Measurements from ENCODE around the gene ARHGAP26.

- TF ChIP-seq EZH2 (IDR thresholded peaks at IDR 0.05; ENCODE audit: borderline replicate concordance, low read depth, low read length, severe bottlenecking) (no peak), POLR2A (IDR thresholded peaks at IDR 0.05; ENCODE audit: low read depth, low read length) (no peak), GATA2 (IDR thresholded peaks at IDR 0.05; ENCODE audit: insufficient read depth, insufficient read length, low read depth, low read length) (no peak), CTCF (IDR thresholded peaks at IDR 0.05; ENCODE audit: extremely low read depth in 1 of 2, insufficient read depth in 1 of 2, low read depth in 1 of 2, low read length in 2 of 2) (no peak), POLR2AphosphoS5 (IDR thresholded peaks at IDR 0.05; ENCODE audit: insufficient read depth, low read depth, low read length) (no peak)
These were observed 417.3 kb downstream of the ARHGAP26 start for GRCh38 chr5:143187495-143187894.
